Cardiac fibroblast (primary cell): ENCODE measurements around the gene USP12.

Experiments used
- DNase-seq, 2 donors: peaks; one replicate each; pipeline versions ENCODE4 v3.0.0 to v3.0.0-alpha.2; 2010; ENCODE audit warnings: low read depth in 2 of 2
- H3K4me3 ChIP-seq, 2 donors: replicated peaks in 1 of 2; 1 replicate in 1 of 2; 2 replicates in 1 of 2; pipeline ENCODE4 v1.5.1; 2011; ENCODE audit warnings: low read depth in 2 of 2, low read length in 2 of 2, mild to moderate bottlenecking in 2 of 2, moderate library complexity in 1 of 2
- TF ChIP-seq, protein P1 (sequence below): IDR thresholded peaks from one replicate; pipeline ENCODE4 v1.5.1; 2011; ENCODE audit warnings: low read depth, mild to moderate bottlenecking, low read length, inconsistent platforms

USP12 gene

DNA sequence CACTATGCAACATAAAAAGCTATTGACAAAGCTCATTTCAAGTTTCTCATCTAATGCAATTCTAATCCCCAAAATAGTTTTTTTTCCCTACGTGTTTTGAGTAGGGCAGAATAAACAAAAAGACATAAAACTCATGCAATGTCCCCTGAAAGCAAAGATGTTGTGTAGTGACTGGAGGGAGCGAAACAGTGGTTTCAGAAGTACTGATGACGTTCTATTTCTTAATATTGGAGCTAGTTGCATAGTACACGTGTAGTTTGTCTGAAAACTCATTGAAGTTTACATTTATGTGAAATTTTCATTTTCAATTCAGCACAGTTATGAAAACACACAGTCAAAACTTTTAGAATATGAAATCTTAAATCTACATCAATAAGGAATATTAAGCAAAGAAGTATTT lies 31.6 kb downstream of the USP12 start:
- H3K4me3 ChIP-seq = no peak overlapping the region
- TF ChIP-seq, protein P1, sequence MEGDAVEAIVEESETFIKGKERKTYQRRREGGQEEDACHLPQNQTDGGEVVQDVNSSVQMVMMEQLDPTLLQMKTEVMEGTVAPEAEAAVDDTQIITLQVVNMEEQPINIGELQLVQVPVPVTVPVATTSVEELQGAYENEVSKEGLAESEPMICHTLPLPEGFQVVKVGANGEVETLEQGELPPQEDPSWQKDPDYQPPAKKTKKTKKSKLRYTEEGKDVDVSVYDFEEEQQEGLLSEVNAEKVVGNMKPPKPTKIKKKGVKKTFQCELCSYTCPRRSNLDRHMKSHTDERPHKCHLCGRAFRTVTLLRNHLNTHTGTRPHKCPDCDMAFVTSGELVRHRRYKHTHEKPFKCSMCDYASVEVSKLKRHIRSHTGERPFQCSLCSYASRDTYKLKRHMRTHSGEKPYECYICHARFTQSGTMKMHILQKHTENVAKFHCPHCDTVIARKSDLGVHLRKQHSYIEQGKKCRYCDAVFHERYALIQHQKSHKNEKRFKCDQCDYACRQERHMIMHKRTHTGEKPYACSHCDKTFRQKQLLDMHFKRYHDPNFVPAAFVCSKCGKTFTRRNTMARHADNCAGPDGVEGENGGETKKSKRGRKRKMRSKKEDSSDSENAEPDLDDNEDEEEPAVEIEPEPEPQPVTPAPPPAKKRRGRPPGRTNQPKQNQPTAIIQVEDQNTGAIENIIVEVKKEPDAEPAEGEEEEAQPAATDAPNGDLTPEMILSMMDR = no peak
- no peak for DNase-seq

DNA sequence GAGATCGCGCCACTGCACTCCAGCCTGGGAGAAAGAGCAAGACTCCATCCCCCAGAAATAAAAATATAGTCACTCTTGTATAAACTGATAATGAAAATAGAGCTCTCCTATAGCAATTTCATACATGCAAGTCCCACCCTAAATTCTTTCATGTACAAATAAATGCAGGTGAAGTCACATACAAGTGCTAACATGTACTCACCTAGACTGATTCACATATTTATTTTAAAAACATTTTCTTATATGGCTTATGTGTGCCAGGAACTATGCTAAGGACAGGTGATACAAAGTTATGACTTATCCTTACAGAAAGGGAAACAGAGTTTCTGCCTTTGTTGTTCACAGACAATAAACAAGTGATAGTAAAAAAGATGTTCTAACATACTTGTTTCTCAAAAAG lies 32.0 kb downstream of the USP12 start:
- TF ChIP-seq, protein P1 = no peak
- H3K4me3 ChIP-seq = no peak overlapping the region
- no peak for DNase-seq

DNA sequence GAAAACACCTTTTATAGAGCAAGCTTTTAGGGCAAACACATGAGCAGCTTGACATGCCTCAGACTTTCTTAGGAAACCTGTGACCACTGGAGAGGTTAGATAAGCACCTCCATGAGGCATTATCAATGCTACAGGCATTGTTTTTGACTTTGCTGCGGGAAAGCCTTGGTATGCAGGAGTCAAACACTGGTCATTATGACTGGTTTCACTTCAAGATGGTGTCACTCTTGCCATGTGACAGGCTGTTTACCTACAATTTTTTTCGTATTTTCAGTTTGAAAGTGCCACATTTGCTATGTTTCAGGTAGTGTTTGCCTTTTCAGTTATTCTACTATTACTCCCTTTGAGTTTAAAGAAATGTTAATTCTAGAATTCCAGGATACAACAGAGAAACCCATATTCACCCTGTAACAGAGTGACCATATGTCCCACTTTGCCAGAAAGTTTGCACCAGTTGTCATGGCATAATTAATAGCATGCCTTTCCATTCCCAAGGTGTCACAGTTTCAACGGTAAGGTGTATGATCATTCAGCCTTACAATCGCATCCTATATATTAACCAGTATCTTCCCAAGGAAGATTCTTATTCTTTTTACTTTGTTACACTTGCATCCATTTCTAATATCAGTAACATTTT lies 33.0 kb downstream of the USP12 start:
- H3K4me3 ChIP-seq = no peak overlapping the region
- DNase-seq = no peak
- TF ChIP-seq, protein P1 = no peak

DNA sequence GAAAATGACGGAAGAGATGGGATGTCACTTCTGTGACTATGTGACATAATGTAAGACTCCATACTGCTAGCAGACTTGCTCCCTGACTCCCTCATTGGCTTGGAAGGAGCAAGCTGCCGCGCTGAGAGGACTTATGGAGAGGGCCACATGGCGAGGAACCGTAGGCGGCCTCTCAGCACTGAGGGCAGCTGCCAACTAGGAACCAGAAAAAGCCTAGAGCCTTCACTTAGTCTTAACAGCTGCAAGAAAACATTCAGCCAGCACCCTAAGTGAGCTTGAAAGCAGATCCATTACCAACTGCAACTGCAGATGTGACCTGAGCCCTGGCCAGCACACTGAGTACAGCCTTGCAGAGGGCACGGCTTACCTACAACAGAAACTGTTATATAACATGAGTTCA lies 33.9 kb downstream of the USP12 start:
- TF ChIP-seq, protein P1 = no peak
- no peak overlapping the region for H3K4me3 ChIP-seq
- DNase-seq = no peak

DNA sequence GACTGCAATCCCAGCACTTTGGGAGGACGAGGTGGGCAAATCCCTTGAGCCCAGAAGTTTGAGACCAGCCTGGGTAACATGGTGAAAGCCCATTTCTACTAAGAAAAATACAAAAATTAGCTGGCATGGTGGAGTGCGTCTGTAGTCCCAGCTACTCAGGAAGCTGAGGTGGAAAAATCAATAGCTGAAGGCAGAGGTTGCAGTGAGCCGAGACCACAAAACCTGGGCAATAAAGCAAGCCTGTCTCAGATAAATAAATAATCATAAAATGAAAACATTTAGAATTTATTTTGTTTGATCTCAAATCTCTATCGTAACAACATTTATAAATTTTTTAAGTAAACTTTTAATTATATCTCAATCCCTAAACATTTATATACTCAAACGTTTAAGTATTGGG lies 36.6 kb downstream of the USP12 start:
- no peak overlapping the region for H3K4me3 ChIP-seq
- TF ChIP-seq, protein P1 = no peak
- DNase-seq = no peak

DNA sequence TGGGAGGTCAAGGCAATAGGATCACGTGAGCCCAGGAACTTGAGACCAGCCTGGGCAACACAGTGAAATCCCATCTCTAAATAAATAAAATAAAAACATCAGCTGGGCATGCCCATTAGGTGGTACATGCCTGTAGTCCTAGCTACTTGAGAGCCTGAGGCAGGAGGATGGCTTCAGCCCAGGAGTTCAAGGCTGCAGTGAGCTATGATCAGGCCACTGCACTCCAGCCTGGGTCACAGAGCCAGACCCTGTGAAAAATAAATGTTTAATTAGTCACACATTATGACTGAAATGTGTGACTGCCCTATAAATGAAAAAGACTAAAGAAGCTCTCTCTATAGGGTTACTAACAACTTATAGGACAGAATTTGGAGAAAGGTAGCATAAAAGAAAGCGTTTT lies 37.7 kb downstream of the USP12 start:
- no peak for DNase-seq
- TF ChIP-seq, protein P1 = no peak
- no peak overlapping the region for H3K4me3 ChIP-seq

DNA sequence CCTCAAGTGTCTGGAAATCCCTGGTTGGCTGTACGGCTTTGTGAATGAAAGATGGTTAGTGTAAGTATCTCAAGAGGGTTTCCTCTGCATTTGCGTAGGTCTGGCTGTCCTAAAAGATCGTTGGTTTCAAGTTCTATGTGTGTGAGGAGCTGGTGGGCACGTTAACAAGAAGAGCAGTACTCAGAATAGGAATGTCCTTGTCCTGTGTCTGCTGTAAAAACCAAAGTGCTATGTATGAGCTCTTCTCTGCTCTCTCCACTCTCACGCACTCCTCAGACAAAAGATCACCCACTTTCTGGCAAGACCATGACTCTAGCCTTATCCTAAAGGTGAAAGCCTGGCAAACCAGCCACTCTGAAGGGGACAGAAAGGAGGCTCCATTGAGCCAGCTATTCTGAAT lies 39.1 kb downstream of the USP12 start:
- TF ChIP-seq, protein P1 = no peak
- no peak for DNase-seq
- no peak overlapping the region for H3K4me3 ChIP-seq
